ENCODE results near the gene MMP19.

The MMP19 gene

GRCh38 chr12:55847033-55847432, 4.3 kb upstream of the MMP19 start:
- H3K27ac ChIP-seq, result peak overlapping the region; percentile 84 to 89
- TF ChIP-seq CTCF (IDR thresholded peaks at IDR 0.05), result no peak
- H3K27me3 ChIP-seq, result no peaks in the 10 kb centered on the region
- no peaks in the 10 kb centered on the region for H3K9me3 ChIP-seq
- no peaks in the 10 kb centered on the region for H3K36me3 ChIP-seq
- H3K4me1 ChIP-seq, result peaks cover 0 to 34% (median 5%) of the 10 kb centered on the region in 4 donors
- intact Hi-C loops (cut with DNase I; ENCODE audit: low total_unique reads), result no loop called here
- peak; percentile 42 to 77 for DNase-seq
- H3K4me3 ChIP-seq, result no peak overlapping the region

- H3K36me3 ChIP-seq, result no peaks in the 10 kb centered on the region
- H3K27ac ChIP-seq, result peak overlapping the region; percentile 84 to 89
- TF ChIP-seq CTCF (IDR thresholded peaks at IDR 0.05), result no peak
- no peaks in the 10 kb centered on the region for H3K27me3 ChIP-seq
- no peak overlapping the region for H3K4me3 ChIP-seq
- intact Hi-C loops (cut with DNase I; ENCODE audit: low total_unique reads), result no loop called here
- peak in 1 of 2 donors; percentile 62 for DNase-seq
- H3K4me1 ChIP-seq, result peaks cover 0 to 34% (median 5%) of the 10 kb centered on the region in 4 donors
- H3K9me3 ChIP-seq, result no peaks in the 10 kb centered on the region
Measured at GRCh38 chr12:55845785-55846496, 3.2 kb upstream of the MMP19 start.

GRCh38 chr12:55845361-55845760, 2.6 kb upstream of the MMP19 start:
- Histone ChIP-seq H3K36me3 (no peaks in the 10 kb centered on the region), H3K4me3 (no peak overlapping the region), H3K4me1 (peaks cover 0 to 34% (median 5%) of the 10 kb centered on the region in 4 donors), H3K27ac (peak overlapping the region in 1 of 2 donors; percentile 84), H3K27me3 (no peaks in the 10 kb centered on the region), H3K9me3 (no peaks in the 10 kb centered on the region)
- peak in 1 of 2 donors; percentile 39 for DNase-seq
- TF ChIP-seq CTCF (IDR thresholded peaks at IDR 0.05), result no peak
- intact Hi-C loops (cut with DNase I; ENCODE audit: low total_unique reads), result no loop called here

- Histone ChIP-seq H3K27ac (peak overlapping the region in 1 of 2 donors; percentile 84), H3K4me3 (no peak overlapping the region)
- intact Hi-C loops (cut with DNase I; ENCODE audit: low total_unique reads), result no loop called here
Measured at GRCh38 chr12:55844961-55845360, 2.2 kb upstream of the MMP19 start.

GRCh38 chr12:55843431-55843830, 695 bp upstream of the MMP19 start:
- H3K36me3 ChIP-seq, result no peaks in the 10 kb centered on the region
- intact Hi-C loops (cut with DNase I; ENCODE audit: low total_unique reads), result no loop called here
- no peaks in the 10 kb centered on the region for H3K9me3 ChIP-seq
- no peak overlapping the region for H3K4me3 ChIP-seq
- H3K27me3 ChIP-seq, result no peaks in the 10 kb centered on the region
- peaks cover 0 to 20% (median 3%) of the 10 kb centered on the region in 4 donors for H3K4me1 ChIP-seq
- peak in 1 of 2 donors; percentile 27 for DNase-seq
- TF ChIP-seq CTCF (IDR thresholded peaks at IDR 0.05), result no peak
- H3K27ac ChIP-seq, result no peak overlapping the region

More at GRCh38 chr12:55844961-55845360, 2.2 kb upstream of the MMP19 start:
- Histone ChIP-seq H3K27me3 (no peaks in the 10 kb centered on the region), H3K4me1 (peaks cover 0 to 32% (median 5%) of the 10 kb centered on the region in 4 donors), H3K9me3 (no peaks in the 10 kb centered on the region), H3K36me3 (no peaks in the 10 kb centered on the region)
- no peak for TF ChIP-seq CTCF (IDR thresholded peaks at IDR 0.05)
- DNase-seq, result no peak

All from tibial artery (tissue), 4 donors.